Peyer's patch (tissue), 4 donors: ENCODE data around the gene RGPD4.

Experiments used
- CTCF ChIP-seq, 6 experiments: fragments of 450-650 bp in 4 of 6; fragments of 200-600 bp in 2 of 6; sonication (generic) in 1 of 6; IDR thresholded peaks; one replicate each; pipeline ENCODE4 v1.5.1; 2017 to 2019; ENCODE audit warnings: antibody characterized with exemption in 6 of 6, mild to moderate bottlenecking in 3 of 6, moderate library complexity in 1 of 6
- POLR2A ChIP-seq, 2 donors: fragments of 450-650 bp; IDR thresholded peaks; one replicate each; pipeline ENCODE4 v1.5.1; 2017; ENCODE audit warnings: antibody characterized with exemption in 2 of 2, mild to moderate bottlenecking in 2 of 2, moderate library complexity in 2 of 2

GRCh38 chr2:107804608-107805498 is 21.8 kb upstream of the RGPD4 start:
- TF ChIP-seq CTCF (IDR thresholded peaks at IDR 0.05) (no peak), POLR2A (IDR thresholded peaks at IDR 0.05) (no peak)
